Activated T-cell treated with anti-CD3 and anti-CD28 coated beads, Interleukin-2, amount 50 U/mL, for 1 hour (primary cell): Measurements from ENCODE around the gene SIAH1.
A peak's percentile ranks its signal among the peaks of the same experiment; 100 is the strongest.
"Not testable (repeated sequence)": the region's sequence is repeated elsewhere in the genome, so short reads cannot be mapped to it uniquely, and the experiment has no call there.

Source experiments
- DNase-seq: peaks from one replicate; pipeline ENCODE4 v3.0.0-alpha.2; 2020

The SIAH1 gene

GRCh38 chr16:48330841-48331192, 54.4 kb downstream of the SIAH1 start:
- no peak for DNase-seq

GRCh38 chr16:48330189-48330840, 54.9 kb downstream of the SIAH1 start:
- no peak for DNase-seq

GRCh38 chr16:48329138-48329537, 56.1 kb downstream of the SIAH1 start:
- no peak for DNase-seq

DNA sequence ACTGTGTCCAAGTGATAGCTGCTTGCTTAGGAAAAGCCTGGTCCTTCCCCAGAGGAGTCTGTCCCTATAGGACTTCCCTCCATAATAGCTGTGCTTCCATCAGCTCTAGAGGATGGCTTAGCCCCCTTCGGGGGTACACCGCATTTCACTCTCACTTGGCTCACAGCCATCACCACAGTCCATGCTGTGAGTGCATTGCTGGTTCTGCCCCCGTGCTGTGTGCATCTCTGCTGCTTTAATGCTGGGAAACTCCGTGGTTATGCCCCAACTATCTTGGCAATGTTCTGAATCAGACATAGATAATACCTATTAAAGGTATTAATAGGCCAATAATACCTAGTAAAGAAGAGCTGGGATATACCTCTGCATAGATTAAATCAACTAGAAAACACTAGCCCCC, 58.3 kb downstream of the SIAH1 start:
- DNase-seq = no peak

- no peak for DNase-seq
These were observed 61.1 kb downstream of the SIAH1 start for GRCh38 chr16:48323783-48324775.

DNA sequence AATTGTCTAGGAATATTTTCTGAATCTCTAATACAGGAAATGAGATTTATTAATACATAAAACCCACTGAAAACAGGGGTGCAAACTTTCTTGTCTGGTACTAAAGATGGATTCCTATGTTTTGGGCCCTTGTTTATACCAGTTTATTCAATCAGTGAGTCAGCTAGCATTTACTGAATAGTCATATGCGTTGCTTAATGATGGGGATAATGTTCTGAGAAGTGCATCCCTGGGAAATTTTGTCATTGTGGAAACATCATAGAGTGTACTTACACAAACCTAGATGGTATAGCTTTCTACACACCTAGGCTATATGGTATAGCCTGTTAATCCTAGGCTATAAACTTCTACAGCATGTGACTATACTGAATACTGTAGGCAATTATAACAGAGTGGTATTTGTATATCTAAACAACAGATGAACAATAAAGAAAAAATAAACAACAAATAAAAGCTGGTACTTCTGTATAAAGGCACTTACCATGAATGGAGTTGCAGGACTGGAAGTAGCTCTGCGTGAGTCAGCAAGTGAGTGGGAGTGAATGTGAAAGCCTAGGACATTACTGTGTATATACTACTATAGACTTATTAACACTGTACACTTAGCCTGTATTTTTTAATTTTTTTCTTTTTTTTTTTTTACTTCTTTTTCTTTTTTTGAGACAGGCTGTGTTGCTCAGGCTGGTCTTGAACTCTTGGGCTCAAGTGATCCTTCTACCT, 63.7 kb downstream of the SIAH1 start:
- DNase-seq = no peak

- peak; percentile 31 for DNase-seq
These were observed 66.6 kb downstream of the SIAH1 start for GRCh38 chr16:48318630-48319029.

DNA sequence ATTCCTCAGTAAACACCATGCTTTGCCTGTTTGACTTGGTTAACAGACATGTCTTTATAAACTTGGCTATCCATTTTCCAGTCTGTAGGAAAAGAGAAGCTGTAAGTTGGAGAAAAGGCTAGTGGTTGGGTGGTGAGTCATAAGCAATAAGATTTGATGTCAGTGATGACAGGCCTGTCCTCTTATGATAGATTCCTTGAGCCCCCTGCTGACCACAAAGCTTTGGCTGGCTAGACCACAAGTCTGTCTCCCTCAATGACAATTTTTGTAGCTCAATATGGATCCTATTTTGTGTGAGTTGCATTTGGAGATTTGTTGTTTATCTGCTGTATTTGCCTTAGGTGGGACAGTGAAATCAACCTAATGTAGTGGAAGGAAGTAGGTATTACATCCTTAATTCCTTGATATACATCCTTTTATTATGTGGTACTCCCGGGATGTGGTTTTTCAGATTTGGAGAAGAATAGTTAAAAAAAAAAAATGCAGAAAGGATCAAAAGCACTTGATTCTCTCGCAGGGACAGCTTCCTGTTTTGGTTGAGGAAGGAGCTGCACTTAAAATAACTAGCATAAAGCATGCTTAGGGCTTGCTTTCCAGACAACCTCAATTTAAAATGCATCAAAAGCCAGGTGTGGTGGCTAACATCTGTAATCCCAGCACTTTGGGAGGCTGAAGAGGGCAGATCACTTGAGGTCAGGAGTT, 67.4 kb downstream of the SIAH1 start:
- DNase-seq = no peak

GRCh38 chr16:48317026-48317425, 68.2 kb downstream of the SIAH1 start:
- no peak for DNase-seq

DNA sequence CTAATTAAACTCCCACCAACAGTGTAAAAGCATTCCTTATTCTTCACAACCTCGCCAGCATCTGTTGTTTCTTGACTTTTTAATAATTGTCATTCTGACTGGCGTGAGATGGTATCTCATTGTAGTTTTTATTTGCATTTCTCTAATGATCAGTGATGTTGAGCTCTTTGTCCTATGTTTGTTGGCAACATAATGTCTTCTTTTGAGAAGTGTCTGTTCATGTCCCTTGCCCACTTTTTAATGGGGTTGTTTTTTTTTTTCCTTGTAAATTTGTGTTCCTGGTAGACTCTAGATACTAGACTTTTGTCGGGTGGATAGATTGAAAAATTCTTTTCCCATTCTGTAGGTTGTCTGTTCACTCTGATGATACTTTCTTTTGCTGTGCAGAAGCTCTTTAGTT, 71.3 kb downstream of the SIAH1 start:
- not testable (repeated sequence) for DNase-seq

- no peak for DNase-seq
These were observed 74.1 kb downstream of the SIAH1 start for GRCh38 chr16:48310908-48311641.
